Adrenal gland (tissue), 12 donors: ENCODE results near the gene PLAAT4. TPM values are rescaled to one million over a fixed set of nuclear protein-coding genes. Genes with fewer than 3 reads are reported as not detected.

Source experiments
- DNase-seq, 7 donors: peaks; one replicate each; pipeline ENCODE4 v3.0.0-alpha.2; 2019 to 2020
- H3K27ac ChIP-seq, 5 donors: fragments of 200-600 bp; sonication (generic) in 4 of 5; 1 replicate in 3 of 5; 2 replicates in 2 of 5; pipeline versions ENCODE4 v1.5.1 to v1.8.0; 2016 to 2020; ENCODE audit warnings: mild to moderate bottlenecking in 1 of 5
- H3K27me3 ChIP-seq: fragments of 200-600 bp; 2 replicates; pipeline ENCODE4 v1.8.0; 2021
- H3K36me3 ChIP-seq, 2 donors: fragments of 200-600 bp; replicated peaks in 1 of 2; 1 replicate in 1 of 2; 2 replicates in 1 of 2; pipeline versions ENCODE4 v1.5.1 to v1.8.0; 2018 to 2022
- H3K4me1 ChIP-seq, 2 donors: fragments of 200-600 bp; replicated peaks in 1 of 2; 1 replicate in 1 of 2; 2 replicates in 1 of 2; pipeline versions ENCODE4 v1.5.1 to v1.8.0; 2018 to 2021
- H3K4me3 ChIP-seq, 4 donors: fragments of 200-600 bp; sonication (generic) in 3 of 4; one replicate each; pipeline ENCODE4 v1.5.1; 2016 to 2018
- H3K9me3 ChIP-seq, 3 donors: fragments of 200-600 bp; sonication (generic) in 1 of 3; replicated peaks in 1 of 3; 1 replicate in 2 of 3; 2 replicates in 1 of 3; pipeline versions ENCODE4 v1.5.1 to v1.8.0; 2016 to 2021
- POLR2A ChIP-seq, 2 donors: fragments of 450-650 bp; IDR thresholded peaks; one replicate each; pipeline ENCODE4 v1.6.1; 2017; ENCODE audit warnings: antibody characterized with exemption in 2 of 2, mild to moderate bottlenecking in 2 of 2, moderate library complexity in 1 of 2
- WGBS, 4 donors: extraction: QIAGEN DNeasy Blood & Tissue Kit in 2 of 4; methylation state at CpG; one replicate each; pipeline versions ENCODE4 v1.1.5 to v1.1.7; 2013 to 2017; 5-methylcytosine and 5-hydroxymethylcytosine counted together
- intact Hi-C, 2 donors: fragments of 100-400 bp; cut with DNase I; formaldehyde crosslinking; loops; one replicate each; pipeline versions ENCODE4 v1.14.1 to v1.15.0; 2022 to 2023
- polyA plus RNA-seq, 3 donors: library from polyadenylated mRNA; stranded (reverse); fragments of 200-250 nt in 2 of 3; fragments of 350-450 nt in 1 of 3; fragmentation: Illumina TruSeq in 1 of 3; extraction: RNeasy Lipid Tissue Mini Kit (QIAGEN cat#74804) in 1 of 3; gene quantifications; one replicate each; pipeline ENCODE4 v1.2.3, GENCODE V29; 2013 to 2014
- total RNA-seq, 9 donors: library from RNA; depleted of rRNA in 4 of 9; stranded (reverse); fragments of >200 nt in 4 of 9; fragments of 120-200 nt in 1 of 9; fragmentation: NEBNext Ultra II Directional in 1 of 9; extraction: Animal tissue kit (Norgen Biotek cat#: 25700) in 1 of 9; gene quantifications; one replicate each; pipeline versions ENCODE4 v1.1.0 to v1.2.4, GENCODE V29; 2013 to 2023
- TF ChIP-seq, protein P1 (sequence below), 6 experiments: fragments of 450-650 bp in 4 of 6; fragments of 200-600 bp in 2 of 6; sonication (generic) in 1 of 6; IDR thresholded peaks; 1 replicate in 5 of 6; 2 replicates in 1 of 6; pipeline versions ENCODE4 v1.5.1 to v1.8.0; 2016 to 2021; ENCODE audit warnings: antibody characterized with exemption in 6 of 6, mild to moderate bottlenecking in 2 of 6, moderate library complexity in 1 of 6
- donor health status: healthy with polysubstance abuse.
- donor health status: Bipolar disorder and iron deficiency.
- donor health status: DM: yes; HTN: yes; CAD: no.
- donor health status: DM: no; HTN: no; CAD: no.
- donor health status: DM: no; HTN: no; CAD: no.
- donor health status: DM: yes; HTN: yes; CAD: no.

The PLAAT4 gene
- total and polyA plus RNA-seq, 12 donors, result 3.7 to 49.5 (median 27.1) TPM

- Histone ChIP-seq H3K27me3 (no peaks in the 10 kb centered on the region), H3K27ac (no peak overlapping the region), H3K4me3 (no peak overlapping the region), H3K9me3 (no peaks in the 10 kb centered on the region), H3K36me3 (no peaks in the 10 kb centered on the region), H3K4me1 (no peaks in the 10 kb centered on the region)
- TF ChIP-seq POLR2A (IDR thresholded peaks at IDR 0.05), result no peak
- TF ChIP-seq, protein P1, sequence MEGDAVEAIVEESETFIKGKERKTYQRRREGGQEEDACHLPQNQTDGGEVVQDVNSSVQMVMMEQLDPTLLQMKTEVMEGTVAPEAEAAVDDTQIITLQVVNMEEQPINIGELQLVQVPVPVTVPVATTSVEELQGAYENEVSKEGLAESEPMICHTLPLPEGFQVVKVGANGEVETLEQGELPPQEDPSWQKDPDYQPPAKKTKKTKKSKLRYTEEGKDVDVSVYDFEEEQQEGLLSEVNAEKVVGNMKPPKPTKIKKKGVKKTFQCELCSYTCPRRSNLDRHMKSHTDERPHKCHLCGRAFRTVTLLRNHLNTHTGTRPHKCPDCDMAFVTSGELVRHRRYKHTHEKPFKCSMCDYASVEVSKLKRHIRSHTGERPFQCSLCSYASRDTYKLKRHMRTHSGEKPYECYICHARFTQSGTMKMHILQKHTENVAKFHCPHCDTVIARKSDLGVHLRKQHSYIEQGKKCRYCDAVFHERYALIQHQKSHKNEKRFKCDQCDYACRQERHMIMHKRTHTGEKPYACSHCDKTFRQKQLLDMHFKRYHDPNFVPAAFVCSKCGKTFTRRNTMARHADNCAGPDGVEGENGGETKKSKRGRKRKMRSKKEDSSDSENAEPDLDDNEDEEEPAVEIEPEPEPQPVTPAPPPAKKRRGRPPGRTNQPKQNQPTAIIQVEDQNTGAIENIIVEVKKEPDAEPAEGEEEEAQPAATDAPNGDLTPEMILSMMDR (IDR thresholded peaks at IDR 0.05), result no peak
- intact Hi-C loops, result no loop called here
- no peak for DNase-seq
- 89 to 97% (median 96%) methylated on average over 5 to 6 of the region's 6 CpGs for WGBS, 4 donors
Measured at GRCh38 chr11:63516109-63516508, 20.5 kb upstream of the PLAAT4 start.

- Histone ChIP-seq H3K4me1 (no peaks in the 10 kb centered on the region), H3K27me3 (no peaks in the 10 kb centered on the region), H3K36me3 (no peaks in the 10 kb centered on the region), H3K27ac (no peak overlapping the region), H3K4me3 (no peak overlapping the region), H3K9me3 (no peaks in the 10 kb centered on the region)
- 89 to 96% (median 93%) methylated on average over 5 of the region's 5 CpGs for WGBS, 4 donors
- TF ChIP-seq POLR2A (IDR thresholded peaks at IDR 0.05), result no peak
- TF ChIP-seq, protein P1 (IDR thresholded peaks at IDR 0.05), result no peak
- intact Hi-C loops, result no loop called here
- DNase-seq, result no peak
Measured at GRCh38 chr11:63517156-63517555, 19.5 kb upstream of the PLAAT4 start.

GRCh38 chr11:63518548-63518947 lies 18.1 kb upstream of the PLAAT4 start:
- Histone ChIP-seq H3K9me3 (no peaks in the 10 kb centered on the region), H3K36me3 (no peaks in the 10 kb centered on the region), H3K4me1 (no peaks in the 10 kb centered on the region), H3K4me3 (no peak overlapping the region), H3K27ac (no peak overlapping the region), H3K27me3 (no peaks in the 10 kb centered on the region)
- no peak for TF ChIP-seq POLR2A (IDR thresholded peaks at IDR 0.05)
- TF ChIP-seq, protein P1 (IDR thresholded peaks at IDR 0.05), result no peak
- 9 to 42% (median 29%) methylated on average over 1 of the region's 1 CpG for WGBS, 4 donors
- intact Hi-C loops, result no loop called here
- DNase-seq, result no peak

GRCh38 chr11:63520606-63521170 lies 15.9 kb upstream of the PLAAT4 start:
- no peak for DNase-seq
- Histone ChIP-seq H3K36me3 (no peaks in the 10 kb centered on the region), H3K4me1 (no peaks in the 10 kb centered on the region), H3K4me3 (no peak overlapping the region), H3K9me3 (no peaks in the 10 kb centered on the region), H3K27ac (no peak overlapping the region), H3K27me3 (no peaks in the 10 kb centered on the region)
- intact Hi-C loops, result no loop called here
- no peak for TF ChIP-seq POLR2A (IDR thresholded peaks at IDR 0.05)
- TF ChIP-seq, protein P1 (IDR thresholded peaks at IDR 0.05), result no peak
- WGBS, 4 donors, result 81 to 84% (median 82%) methylated on average over 5 of the region's 5 CpGs
